Kidney glomerular epithelial cell (primary cell): ENCODE results near the gene LYPD8.

Source experiments
- DNase-seq: peaks from one replicate; lab custom pipeline; 2025; lab: John Stamatoyannopoulos, UW

The LYPD8 gene

DNA sequence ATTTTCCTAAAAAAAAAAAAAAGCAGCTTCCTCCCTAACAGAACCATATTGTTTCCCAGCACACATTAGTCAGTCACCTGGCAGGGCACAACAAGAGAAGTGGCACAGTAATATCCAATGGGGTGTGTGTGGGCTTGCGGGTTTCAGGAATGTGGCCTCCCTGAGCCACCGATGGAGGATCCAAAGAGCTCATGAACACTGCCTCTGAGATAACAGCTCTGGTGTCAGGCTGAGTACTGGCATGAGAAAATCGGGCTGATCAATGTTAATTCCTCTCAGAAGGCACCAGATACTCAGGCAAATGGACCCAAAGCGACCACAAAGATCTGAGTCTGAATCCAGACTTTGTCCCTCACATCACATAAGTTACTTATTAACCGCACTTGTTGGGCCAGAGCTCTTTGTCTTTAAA, 2.2 kb upstream of the LYPD8 start:
- DNase-seq: no peak

GRCh38 chr1:248756636-248757035, 1.1 kb upstream of the LYPD8 start:
- DNase-seq: no peak

GRCh38 chr1:248756151-248756550, 592 bp upstream of the LYPD8 start:
- DNase-seq: no peak

GRCh38 chr1:248753708-248754280, 1.8 kb downstream of the LYPD8 start:
- no peak for DNase-seq

- no peak for DNase-seq
Observed at GRCh38 chr1:248753029-248753594, 2.4 kb downstream of the LYPD8 start.

DNA sequence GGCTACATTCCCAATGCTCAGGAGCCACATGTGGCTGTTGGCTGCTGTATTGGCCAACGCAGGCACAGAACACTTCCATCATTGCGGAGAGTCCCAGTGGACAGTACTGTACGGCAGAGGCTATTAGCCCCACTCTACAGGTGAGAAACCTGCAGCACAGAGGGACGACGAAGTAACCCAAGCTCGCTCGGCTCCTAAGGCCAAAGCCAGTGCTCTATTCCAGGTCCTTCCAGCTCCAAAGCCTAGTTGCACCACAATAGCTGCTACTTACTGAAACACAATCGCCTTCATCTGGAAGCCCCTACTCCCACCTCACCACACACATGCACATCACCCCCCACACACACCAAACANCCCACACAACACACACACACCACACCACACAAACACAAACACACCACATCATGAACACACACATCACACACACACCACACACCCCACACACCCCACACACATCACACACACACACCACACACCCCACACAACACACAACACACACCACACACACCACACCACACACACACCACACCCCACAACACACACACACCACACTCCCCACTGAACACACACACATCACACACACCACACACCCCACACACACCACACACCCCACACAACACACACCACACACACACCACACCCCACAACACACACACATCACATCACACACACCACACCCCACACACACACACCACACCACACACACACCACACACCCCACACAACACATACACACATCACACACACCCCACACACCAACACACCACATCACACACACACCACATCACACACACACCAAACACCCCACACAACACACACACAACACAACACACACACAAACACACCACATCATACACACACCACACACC, 3.2 kb downstream of the LYPD8 start:
- DNase-seq: no peak

DNA sequence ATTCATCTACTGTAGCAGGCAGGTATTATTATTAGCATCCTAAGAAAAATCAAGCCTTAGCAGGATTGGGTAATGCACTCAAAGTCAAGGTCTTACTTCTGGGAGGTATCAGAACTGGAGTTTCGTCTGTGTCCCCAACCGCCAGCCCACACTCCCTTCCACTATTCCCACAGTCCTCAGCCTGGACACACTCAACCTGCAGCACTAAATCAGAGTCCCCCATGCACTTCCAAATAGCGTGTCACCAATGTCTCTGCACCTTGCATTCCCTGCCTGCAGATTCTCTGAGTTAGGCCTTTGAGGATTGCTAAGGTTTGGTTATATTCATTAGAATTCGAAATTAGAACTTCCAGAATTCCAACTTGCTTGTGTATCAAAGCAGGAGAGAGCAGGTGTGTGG, 3.9 kb downstream of the LYPD8 start:
- DNase-seq: no peak

GRCh38 chr1:248751142-248751541, 4.4 kb downstream of the LYPD8 start:
- DNase-seq: no peak

DNA sequence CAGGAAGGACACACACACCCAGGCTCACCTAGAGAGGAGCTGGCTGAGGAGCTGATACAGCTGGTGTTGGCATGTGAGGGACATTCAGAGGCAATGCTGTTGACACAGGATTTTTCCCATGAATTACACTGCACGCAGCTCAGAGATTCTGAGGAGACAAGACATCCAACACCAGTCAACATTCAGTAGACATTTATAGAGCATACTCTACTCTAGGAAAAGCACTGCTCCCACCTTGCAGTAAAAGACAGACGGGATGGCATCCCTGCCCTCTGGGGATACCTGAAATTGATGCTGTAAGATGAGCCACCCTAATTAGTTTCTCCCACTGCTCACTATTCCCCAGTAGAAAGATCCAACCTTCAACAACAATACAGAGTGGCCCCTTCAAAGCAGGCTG, 5.1 kb downstream of the LYPD8 start:
- no peak for DNase-seq

DNA sequence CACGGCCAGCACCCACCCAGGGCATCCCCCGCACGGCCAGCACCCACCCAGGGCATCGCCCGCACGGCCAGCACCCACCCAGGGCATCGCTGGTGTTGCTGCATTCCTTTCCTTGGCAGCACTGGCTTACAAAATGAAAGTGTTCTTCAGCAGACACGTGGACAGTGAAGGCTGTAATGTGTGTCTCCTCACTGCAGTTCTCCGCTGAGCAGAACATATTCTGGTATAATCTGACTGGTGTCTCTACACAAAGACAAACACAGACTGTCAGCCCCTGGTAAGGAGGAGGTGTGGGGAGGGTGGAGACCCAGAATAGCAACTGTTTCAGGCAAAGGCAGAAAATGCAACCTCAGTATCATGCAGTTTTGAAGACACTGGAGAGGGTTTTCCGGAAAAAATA, 7.3 kb downstream of the LYPD8 start:
- no peak for DNase-seq

- no peak for DNase-seq
Observed at GRCh38 chr1:248740876-248741275, 14.7 kb downstream of the LYPD8 start.

DNA sequence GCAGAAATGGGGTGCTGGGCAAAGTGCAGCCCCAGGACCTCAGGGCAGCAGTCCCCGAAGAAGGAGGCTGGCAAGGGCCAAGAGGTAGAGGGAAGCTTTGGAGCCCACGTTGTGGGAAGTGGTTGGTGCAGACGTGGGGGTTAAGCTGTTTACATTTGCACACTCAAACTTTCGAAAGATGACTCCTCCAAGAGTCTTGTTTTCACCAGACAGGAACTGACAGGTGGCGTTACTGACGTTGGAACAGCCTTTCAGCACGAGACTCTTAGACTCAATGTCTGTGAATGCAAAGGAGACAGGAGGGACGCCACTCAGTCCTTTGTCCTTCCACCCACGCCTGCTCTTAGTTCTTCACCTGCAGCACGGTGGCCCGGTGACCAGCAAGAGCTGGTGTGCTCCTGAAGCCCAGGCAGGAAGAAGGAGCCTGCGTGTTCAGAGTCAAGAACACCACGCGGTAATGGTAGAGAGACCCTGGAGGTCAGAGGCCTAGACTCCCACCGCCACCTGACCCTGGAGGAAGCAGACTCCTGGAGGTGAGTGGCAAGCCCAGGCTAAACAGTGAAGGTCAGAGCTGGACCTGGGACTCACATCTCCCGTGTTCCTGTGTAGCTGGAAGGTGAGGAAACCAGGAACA, 15.9 kb downstream of the LYPD8 start:
- DNase-seq: no peak

DNA sequence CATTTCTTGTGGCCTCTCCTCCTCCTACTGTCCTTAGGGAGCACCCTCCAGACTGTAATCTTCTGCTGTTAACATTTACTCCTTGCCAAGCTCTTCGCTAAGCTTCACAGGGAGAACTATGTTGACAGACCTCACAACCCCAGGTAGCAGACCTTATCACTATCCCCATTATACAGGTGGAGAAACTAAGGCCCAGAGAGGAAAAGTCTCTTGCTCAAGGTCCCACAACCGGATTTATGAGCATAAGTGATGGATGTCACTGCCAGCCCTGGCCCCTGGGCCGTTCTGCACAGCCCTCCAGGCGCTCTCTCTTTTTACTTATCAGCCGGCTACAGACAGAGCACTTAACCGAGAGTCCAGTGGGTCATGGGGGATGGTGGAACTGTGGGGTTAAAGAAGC, 18.1 kb downstream of the LYPD8 start:
- no peak for DNase-seq

DNA sequence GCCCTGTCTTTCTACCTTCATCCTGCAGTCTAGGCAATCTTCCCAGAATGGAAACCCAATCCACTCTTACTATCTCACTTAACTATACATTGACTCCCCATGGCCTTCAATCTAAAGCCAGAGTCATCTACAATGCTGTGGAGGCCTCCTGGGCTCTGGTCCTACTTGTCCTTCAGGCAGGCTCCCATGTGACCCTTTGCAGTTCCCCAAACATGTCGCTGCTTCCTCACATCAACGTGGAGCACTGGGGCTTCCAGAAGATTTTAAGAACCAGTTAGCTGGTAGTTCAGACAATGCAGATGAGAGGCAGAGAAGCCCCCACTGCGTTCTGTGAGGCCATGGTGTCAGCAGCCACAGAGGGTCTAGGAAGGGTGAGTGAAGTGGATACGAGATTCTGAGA, 18.6 kb downstream of the LYPD8 start:
- DNase-seq: no peak

- no peak for DNase-seq
Observed at GRCh38 chr1:248733566-248733965, 22.0 kb downstream of the LYPD8 start.

DNA sequence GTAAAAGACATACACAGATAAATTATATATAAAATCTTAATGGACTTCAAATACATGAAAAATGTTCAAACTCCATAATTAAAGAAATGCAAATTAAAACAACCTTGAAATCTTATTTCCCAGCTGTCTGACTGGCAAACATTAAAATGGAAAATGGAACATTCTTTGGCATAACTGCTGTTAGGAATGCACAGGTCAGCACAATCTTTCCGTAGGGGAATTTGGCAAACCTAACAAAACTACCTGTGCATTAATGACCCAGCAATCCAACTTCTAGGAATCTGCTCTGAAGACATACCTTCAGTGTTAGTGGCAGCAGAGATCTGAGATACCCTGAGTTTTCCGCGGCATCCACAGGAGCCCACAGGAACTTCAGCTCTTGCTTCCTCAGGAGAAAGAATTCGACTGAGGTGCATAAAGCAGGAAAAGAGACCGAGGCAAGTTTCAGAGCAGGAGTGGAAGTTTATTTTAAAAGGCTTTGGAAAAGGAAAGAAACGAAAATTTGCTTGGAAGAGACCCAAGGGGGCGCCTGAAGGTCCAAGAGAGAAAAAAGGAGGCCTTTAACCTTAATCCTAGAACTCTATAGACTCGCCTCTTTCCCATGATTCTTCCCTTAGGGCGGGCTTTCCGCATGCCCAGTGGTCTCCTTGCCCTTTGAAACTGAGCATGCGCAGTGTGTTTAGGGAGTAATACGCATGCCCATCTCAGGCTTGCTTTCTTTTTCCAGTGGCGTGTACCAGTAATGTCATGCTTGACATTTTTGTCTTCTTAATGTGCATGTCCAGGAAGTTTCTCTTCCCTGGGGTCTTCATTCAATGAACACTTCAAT, 24.8 kb downstream of the LYPD8 start:
- no peak for DNase-seq

GRCh38 chr1:248714248-248714647, 41.3 kb downstream of the LYPD8 start:
- DNase-seq: no peak

DNA sequence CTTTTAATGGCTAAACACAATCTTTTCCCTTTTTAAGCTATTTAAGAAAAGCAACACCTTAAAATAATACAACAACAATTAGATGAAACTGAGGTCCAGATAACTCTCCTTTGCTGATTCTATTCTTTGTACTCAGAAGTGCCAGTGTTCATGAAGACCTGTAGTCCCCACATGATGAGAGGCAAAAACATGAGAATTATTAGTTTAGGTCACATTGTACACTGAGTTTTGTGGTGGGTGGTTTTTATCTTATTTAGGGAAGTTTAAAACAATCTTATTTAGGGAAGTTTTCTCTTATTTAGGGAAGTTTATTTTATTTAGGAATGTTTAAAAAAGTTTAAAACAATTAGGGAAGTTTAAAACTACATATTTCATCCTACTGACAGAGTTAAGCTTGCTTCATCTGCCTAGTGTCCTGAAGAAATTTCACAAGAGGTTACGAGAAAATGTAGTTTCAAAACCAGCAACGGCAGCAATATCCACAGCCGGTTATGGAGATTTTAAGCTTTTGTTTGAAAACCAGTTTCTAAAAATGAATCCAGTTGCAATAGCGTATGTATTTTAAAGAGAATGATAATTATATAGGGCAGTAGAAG, 45.2 kb downstream of the LYPD8 start:
- DNase-seq: no peak

DNA sequence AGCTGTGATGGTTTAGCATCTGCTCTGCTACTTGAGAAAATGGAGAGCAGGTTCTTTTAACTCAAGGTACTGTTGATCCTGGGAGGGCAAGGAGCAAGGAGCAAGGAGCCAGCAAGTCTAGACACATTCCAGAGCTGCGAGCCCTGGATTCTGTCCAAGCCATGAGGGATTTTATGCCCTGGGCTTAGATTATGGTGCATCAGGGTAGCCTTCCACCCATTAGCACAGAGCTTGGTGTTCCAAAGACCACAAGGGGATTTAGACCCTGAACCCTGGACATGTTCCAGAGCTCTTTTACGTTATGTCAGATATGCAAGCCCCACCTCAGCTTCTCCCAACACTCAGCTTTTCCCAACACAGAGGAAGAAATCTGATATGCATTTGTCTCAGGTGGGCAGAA, 51.0 kb downstream of the LYPD8 start:
- DNase-seq: no peak

DNA sequence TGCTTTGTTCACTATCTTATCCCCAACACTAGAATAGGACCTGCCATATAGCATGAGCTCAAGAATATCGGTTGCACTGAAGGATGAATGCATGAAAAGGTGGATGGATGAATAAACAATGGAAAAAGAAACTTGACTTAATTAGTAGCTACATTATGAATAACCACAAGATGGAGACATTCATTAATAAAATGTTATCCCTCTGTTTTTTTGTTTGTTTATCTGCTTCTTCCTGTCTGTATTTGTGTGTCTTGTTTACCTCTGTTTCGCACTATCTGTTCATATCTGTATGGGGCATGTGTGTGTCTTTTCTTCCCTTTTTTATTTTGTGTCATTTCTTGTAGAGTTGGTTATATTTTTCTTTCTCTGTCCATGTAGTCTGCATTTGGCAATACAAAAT, 51.9 kb downstream of the LYPD8 start:
- no peak for DNase-seq

GRCh38 chr1:248702714-248703113, 52.8 kb downstream of the LYPD8 start, which contains the start of gene OR14I1:
OR14I1 (minus strand) TSS chr1:248702766.
- DNase-seq: no peak

GRCh38 chr1:248699099-248699498, 56.5 kb downstream of the LYPD8 start:
- DNase-seq: no peak
